Myocyte (in vitro differentiated cells): ENCODE measurements around the gene GRIK4. TPM values are rescaled to one million over a fixed set of nuclear protein-coding genes. Genes with fewer than 3 reads are reported as not detected.

Experiments used
- DNase-seq: peaks from one replicate; pipeline ENCODE4 v3.0.0-alpha.2; 2012; ENCODE audit warnings: low read depth
- total RNA-seq: library from RNA; depleted of rRNA; stranded (reverse); fragments of >200 nt; gene quantifications from 2 replicates; pipeline ENCODE4 v1.2.3, GENCODE V29; 2014

The GRIK4 gene
- total RNA-seq, 1 donor from 2014 or later: 0.27 TPM

- no peak for DNase-seq
Observed at GRCh38 chr11:120505801-120506425, 5.6 kb upstream of the GRIK4 start.

- no peak for DNase-seq
Observed at GRCh38 chr11:120509346-120510053, 2.0 kb upstream of the GRIK4 start.

- DNase-seq: no peak
Observed at GRCh38 chr11:120510406-120511115, 987 bp upstream of the GRIK4 start.

DNA sequence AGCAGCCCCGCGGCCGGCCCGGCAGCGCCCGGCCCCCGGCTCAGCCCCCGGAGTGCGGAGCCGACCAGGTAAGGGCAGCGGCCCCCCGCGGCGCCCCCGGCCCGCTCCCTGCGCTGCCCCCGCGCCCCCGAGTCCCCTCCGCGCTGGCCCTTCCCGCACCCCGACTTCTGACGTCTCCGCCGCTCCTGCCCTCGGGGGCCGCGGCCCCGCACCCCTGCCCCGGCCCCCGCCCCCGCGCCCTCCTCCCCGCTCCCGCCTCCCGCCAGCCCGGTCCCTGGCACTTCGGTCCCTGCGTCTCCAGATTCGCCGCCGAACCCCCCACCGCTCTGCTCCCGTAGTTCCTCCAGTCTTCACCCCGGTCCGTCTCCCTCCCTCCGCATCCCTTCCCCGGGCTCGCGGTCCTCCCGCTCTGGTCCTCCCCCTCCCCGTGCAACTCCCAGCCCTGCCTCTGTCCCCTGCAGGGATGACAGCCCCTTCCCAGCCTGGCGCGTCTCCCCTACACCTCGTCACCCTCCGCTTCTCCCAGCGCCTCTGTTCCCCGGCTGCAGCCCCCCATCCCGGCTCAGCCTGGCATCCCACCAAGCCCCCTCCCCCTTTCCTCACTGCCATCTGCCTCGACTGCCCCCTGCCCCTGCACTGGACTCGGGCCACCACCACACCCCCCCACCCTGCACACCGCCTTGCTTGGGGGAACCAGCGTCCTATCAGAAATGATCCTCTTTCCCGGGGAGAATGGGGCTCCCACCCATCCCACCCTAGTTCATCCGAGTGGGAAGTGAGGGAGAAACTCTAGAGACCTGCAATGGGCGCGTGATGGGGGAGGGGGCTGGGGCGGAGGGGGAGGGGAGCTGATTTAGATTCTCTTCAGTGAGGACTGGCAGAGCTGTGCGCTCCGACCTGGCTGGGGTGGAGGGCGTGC, 531 bp downstream of the GRIK4 start:
- DNase-seq: no peak

DNA sequence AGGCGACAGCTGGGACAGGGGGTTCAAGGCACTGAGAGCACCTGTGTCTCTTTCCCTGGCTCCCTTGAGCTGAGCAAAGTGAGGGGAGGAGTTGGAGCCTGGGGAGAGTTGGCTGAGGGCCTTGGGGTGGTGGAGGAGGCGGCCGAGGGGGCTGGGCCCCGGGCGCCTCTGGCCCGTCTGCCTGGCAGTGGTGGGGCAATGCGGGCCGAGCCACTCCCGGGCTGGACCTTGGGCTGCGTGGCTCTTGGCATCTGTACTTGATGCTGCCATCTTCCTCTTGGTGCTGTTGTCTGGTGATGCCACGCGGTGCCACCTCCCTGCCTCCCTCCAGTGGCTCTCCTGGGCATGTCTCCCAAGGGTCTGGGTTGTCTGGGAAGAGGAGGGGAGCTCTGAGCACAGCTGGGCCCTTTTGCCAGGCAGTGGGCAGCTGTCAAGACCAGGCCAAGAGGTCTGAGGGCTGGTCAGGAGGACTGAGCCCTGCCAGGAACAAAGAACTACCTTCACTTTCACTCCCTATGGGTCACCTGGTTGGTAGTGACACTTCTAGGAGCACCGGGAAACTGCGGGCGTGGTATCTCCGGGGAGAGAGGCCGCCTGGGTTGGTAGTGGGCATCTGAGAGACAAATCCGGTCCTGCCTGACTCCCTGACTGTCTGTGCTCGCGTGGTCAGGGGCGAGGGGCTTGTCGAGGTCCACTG, 1.3 kb downstream of the GRIK4 start:
- DNase-seq: peak; percentile 53

DNA sequence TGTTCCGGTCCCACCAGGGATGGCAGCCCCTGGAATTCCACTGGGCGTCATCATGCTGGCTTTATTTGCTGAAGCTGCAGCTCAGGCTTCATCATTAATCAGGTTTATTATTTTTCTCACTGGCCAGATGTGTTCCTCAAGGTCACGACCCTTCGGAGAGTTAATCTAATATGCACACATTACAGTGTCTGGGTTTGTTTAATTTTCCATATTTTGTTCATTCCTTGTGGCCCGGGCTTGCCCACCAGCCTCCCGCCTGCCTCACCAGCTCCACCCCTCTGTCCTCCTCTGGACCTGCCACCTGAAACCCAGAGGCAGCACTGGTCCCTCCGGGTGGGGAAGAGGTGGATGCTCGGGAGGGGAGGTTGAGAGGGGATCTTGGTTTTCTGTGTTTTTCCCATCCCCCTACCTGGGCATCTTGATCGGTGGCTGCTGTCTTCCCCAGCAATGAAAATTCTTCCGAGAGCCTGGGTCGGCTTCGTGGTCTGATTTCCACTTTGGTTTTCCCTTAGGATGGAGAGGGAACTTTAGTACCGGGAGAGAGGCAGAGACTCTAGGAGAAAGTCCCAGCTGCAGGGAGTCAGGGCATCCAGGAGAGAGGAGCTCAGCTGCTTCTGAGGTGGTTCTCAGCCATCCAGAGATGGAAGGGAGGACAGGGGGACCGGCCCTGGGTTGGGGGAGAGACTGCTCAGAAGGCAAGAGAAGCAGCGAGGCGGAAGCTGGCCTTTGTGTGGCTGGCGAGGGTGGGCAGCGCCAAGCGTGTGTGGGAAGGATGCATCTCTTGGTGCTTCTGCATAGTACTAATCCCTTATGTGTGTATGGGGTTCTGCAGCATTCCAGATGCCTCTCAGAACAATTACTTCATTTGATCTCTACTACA, 2.1 kb downstream of the GRIK4 start:
- DNase-seq: no peak

- no peak for DNase-seq
Observed at GRCh38 chr11:120514541-120515121, 3.1 kb downstream of the GRIK4 start.

- no peak for DNase-seq
Observed at GRCh38 chr11:120515186-120515723, 3.7 kb downstream of the GRIK4 start.

- peak; percentile 30 for DNase-seq
Observed at GRCh38 chr11:120516461-120517389, 5.2 kb downstream of the GRIK4 start.

GRCh38 chr11:120517390-120517761, 5.8 kb downstream of the GRIK4 start:
- DNase-seq: peak; percentile 90

GRCh38 chr11:120517801-120518291, 6.3 kb downstream of the GRIK4 start:
- no peak for DNase-seq

DNA sequence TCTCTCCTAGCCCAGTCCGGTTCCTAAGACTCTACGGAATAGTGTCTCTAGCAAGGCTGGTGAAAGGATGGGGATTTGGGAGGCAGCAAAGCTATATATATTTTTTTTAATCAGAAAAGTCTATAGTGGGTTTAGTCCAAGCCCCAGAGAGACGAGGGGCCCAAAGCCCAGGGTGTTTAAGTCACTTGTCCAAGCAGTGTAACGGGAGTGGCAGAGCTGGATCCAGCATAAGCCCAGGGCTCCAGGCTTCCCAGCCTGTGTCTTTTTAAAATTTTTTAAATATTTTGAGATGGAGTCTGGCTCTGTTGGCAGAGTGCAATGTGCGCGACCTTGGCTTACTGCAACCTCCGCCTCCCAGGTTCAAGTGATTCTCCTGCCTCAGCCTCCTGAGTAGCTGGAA, 6.8 kb downstream of the GRIK4 start:
- DNase-seq: no peak

- no peak for DNase-seq
Observed at GRCh38 chr11:120519474-120519873, 7.9 kb downstream of the GRIK4 start.

DNA sequence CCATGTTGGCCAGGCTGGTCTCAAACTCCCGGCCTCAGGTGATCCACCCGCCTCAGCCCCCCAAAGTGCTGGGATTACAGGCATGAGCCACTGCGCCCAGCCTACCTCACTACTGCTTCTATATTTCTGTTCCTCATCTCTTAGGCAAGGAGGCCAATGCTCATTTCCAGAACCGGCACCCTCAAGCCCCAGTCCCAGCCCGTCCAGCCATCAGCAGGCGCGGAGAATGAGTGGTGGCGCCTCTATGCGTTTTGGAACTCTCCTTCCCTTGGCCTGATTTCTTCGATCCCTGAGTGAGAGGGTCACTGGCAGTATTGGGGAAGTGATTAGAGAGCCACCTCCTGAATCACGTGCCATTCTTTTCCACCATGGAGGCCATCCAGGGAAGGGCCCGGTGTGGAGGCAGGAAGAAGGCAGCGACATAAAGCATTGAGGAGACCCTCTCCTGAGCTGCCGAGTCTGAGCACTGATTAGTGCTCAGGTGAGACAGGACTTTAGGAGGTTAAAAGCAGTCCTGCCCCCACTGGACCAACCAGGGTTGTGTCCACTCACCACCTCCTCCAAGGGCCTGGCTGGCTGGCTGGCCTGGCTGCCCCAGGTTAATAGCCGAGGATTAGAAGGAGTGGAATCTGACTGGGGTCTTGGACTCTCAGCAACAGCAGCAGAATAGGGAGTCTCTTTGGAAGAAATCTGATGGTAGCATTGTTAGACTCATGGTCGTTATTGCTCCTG, 8.7 kb downstream of the GRIK4 start:
- DNase-seq: no peak

GRCh38 chr11:120521176-120521575, 9.6 kb downstream of the GRIK4 start:
- DNase-seq: no peak

DNA sequence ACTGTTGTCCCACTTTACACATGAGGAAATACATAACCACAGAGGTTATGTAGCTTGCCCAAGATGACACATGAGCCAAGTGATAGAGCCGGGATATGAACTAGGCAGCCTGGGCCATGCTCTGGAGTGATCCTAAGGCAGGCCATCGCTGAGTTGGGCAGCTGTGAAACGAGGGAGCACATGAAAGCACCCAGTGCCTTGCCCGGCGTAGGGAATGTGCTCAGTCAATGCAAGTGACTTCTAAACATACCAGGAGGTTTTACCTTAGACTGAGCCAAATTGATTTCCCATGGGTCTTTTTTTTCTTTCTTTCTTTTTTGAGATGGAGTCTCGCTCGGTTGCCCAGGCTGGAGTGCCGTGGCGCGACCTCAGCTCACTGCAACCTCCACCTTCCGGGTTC, 10.5 kb downstream of the GRIK4 start:
- DNase-seq: no peak

- DNase-seq: no peak
Observed at GRCh38 chr11:120522736-120523135, 11.2 kb downstream of the GRIK4 start.
